Right atrium auricular region (tissue), 2 donors: ENCODE data around the gene PRR5. TPM values are rescaled to one million over a fixed set of nuclear protein-coding genes. Genes with fewer than 3 reads are reported as not detected.
A peak's percentile ranks its signal among the peaks of the same experiment; 100 is the strongest.

Experiments
- DNase-seq: peaks from one replicate; pipeline ENCODE4 v3.0.0-alpha.2; 2019; ENCODE audit warnings: low spot score
- H3K27ac ChIP-seq, 2 donors: fragments of 200-600 bp; sonication (generic); 1 replicate in 1 of 2; 2 replicates in 1 of 2; pipeline ENCODE4 v1.5.1; 2016 to 2019
- H3K27me3 ChIP-seq, 2 donors: fragments of 200-600 bp; sonication (generic); one replicate each; pipeline versions ENCODE4 v1.5.1 to v1.6.0; 2017 to 2019
- H3K36me3 ChIP-seq: fragments of 200-600 bp; sonication (generic); one replicate; pipeline ENCODE4 v1.5.1; 2016
- H3K4me1 ChIP-seq, 2 donors: fragments of 200-600 bp; sonication (generic); one replicate each; pipeline versions ENCODE4 v1.5.1 to v1.6.0; 2017 to 2019
- H3K4me3 ChIP-seq, 2 donors: fragments of 200-600 bp; sonication (generic); 1 replicate in 1 of 2; 2 replicates in 1 of 2; pipeline ENCODE4 v1.5.1; 2017 to 2019; ENCODE audit warnings: mild to moderate bottlenecking in 1 of 2, moderate library complexity in 1 of 2
- H3K9me3 ChIP-seq, 2 donors: fragments of 200-600 bp; sonication (generic); one replicate each; pipeline ENCODE4 v1.5.1; 2019
- CTCF ChIP-seq, 2 donors: fragments of 200-600 bp; sonication (generic); IDR thresholded peaks; one replicate each; pipeline ENCODE4 v1.5.1; 2019; ENCODE audit warnings: antibody characterized with exemption in 2 of 2
- total RNA-seq, 2 donors: library from RNA; depleted of rRNA; stranded (reverse); fragments of >200 nt; gene quantifications; one replicate each; pipeline ENCODE4 v1.1.0, GENCODE V29; 2016

PRR5 gene
- total RNA-seq, 2 donors from 2014 or later, result 10.5 to 12.1 TPM

GRCh38 chr22:44667276-44667675 lies 34.7 kb upstream of the PRR5 start:
- Histone ChIP-seq H3K27me3 (no peaks in the 10 kb centered on the region), H3K9me3 (no peaks in the 10 kb centered on the region), H3K4me1 (peaks cover 0 to 42% of the 10 kb centered on the region in 2 donors), H3K36me3 (no peaks in the 10 kb centered on the region), H3K27ac (peak overlapping the region; percentile 64 to 77), H3K4me3 (peak overlapping the region in 1 of 2 donors; percentile 69)
- no peak for TF ChIP-seq CTCF (IDR thresholded peaks at IDR 0.05)
- no peak for DNase-seq

GRCh38 chr22:44667829-44668189 lies 34.2 kb upstream of the PRR5 start:
- DNase-seq, result no peak
- peak overlapping the region; percentile 45 to 69 for H3K4me3 ChIP-seq
- no peaks in the 10 kb centered on the region for H3K36me3 ChIP-seq
- no peaks in the 10 kb centered on the region for H3K27me3 ChIP-seq
- no peaks in the 10 kb centered on the region for H3K9me3 ChIP-seq
- no peak for TF ChIP-seq CTCF (IDR thresholded peaks at IDR 0.05)
- H3K27ac ChIP-seq, result peak overlapping the region; percentile 64 to 77
- H3K4me1 ChIP-seq, result peaks cover 0 to 42% of the 10 kb centered on the region in 2 donors

- Histone ChIP-seq H3K9me3 (no peaks in the 10 kb centered on the region), H3K36me3 (no peaks in the 10 kb centered on the region), H3K4me3 (peak overlapping the region; percentile 45 to 69), H3K27ac (peak overlapping the region; percentile 64 to 77), H3K4me1 (peaks cover 0 to 42% of the 10 kb centered on the region in 2 donors), H3K27me3 (no peaks in the 10 kb centered on the region)
- DNase-seq, result no peak
- peak in 1 of 2 donors; percentile 21 for TF ChIP-seq CTCF (IDR thresholded peaks at IDR 0.05)
Observed at GRCh38 chr22:44668190-44668885, 33.7 kb upstream of the PRR5 start.

- Histone ChIP-seq H3K27ac (peak overlapping the region in 1 of 2 donors; percentile 47), H3K4me1 (peaks cover 0 to 40% of the 10 kb centered on the region in 2 donors), H3K36me3 (no peaks in the 10 kb centered on the region), H3K27me3 (no peaks in the 10 kb centered on the region), H3K4me3 (peak overlapping the region; percentile 45 to 69), H3K9me3 (no peaks in the 10 kb centered on the region)
- no peak for DNase-seq
- no peak for TF ChIP-seq CTCF (IDR thresholded peaks at IDR 0.05)
Observed at GRCh38 chr22:44668886-44669521, 33.0 kb upstream of the PRR5 start.

- Histone ChIP-seq H3K4me3 (peak overlapping the region in 1 of 2 donors; percentile 69), H3K36me3 (no peaks in the 10 kb centered on the region), H3K9me3 (no peaks in the 10 kb centered on the region), H3K27ac (no peak overlapping the region), H3K27me3 (no peaks in the 10 kb centered on the region), H3K4me1 (peaks cover 0 to 34% of the 10 kb centered on the region in 2 donors)
- peak in 1 of 2 donors; percentile 38 for TF ChIP-seq CTCF (IDR thresholded peaks at IDR 0.05)
- DNase-seq, result no peak
Observed at GRCh38 chr22:44669561-44669976, 32.4 kb upstream of the PRR5 start.
